Lung (tissue), 16 donors: Measurements from ENCODE around the gene LRRD1. TPM values are rescaled to one million over a fixed set of nuclear protein-coding genes. Genes with fewer than 3 reads are reported as not detected.

ENCODE experiments used
- ATAC-seq: fragments of 200-7000 bp; cut with Tn5 transposase; one replicate; pipeline ENCODE4 v1.9.1; 2020; ENCODE audit warnings: moderate number of reproducible peaks; ENCODE audit not compliant: insufficient read depth, low FRiP score
- DNase-seq, 3 donors: peaks; one replicate each; pipeline ENCODE4 v3.0.0-alpha.2; 2013 to 2017
- H3K27ac ChIP-seq, 2 donors: one replicate each; pipeline ENCODE4 v1.5.1; 2013; ENCODE audit warnings: mild to moderate bottlenecking in 2 of 2, moderate library complexity in 2 of 2, control low read depth in 1 of 2, inconsistent platforms in 1 of 2, low read depth in 1 of 2, low read length in 1 of 2
- H3K27me3 ChIP-seq, 3 donors: one replicate each; pipeline ENCODE4 v1.5.1; 2013; ENCODE audit warnings: low read length in 2 of 3; ENCODE audit not compliant: control insufficient read depth in 3 of 3, insufficient read depth in 3 of 3
- H3K36me3 ChIP-seq, 4 donors: one replicate each; pipeline ENCODE4 v1.5.1; 2013; ENCODE audit warnings: low read length in 4 of 4, mild to moderate bottlenecking in 1 of 4, moderate library complexity in 1 of 4; ENCODE audit not compliant: control insufficient read depth in 4 of 4, insufficient read depth in 4 of 4
- H3K4me1 ChIP-seq, 5 donors: one replicate each; pipeline ENCODE4 v1.5.1; 2013; ENCODE audit warnings: low read length in 5 of 5, mild to moderate bottlenecking in 2 of 5, moderate library complexity in 1 of 5; ENCODE audit not compliant: control insufficient read depth in 5 of 5, insufficient read depth in 5 of 5
- H3K4me3 ChIP-seq: one replicate; pipeline ENCODE4 v1.5.1; 2013; ENCODE audit warnings: mild to moderate bottlenecking, control low read depth, moderate library complexity
- H3K9ac ChIP-seq, 2 donors: one replicate each; pipeline ENCODE4 v1.5.1; 2013; ENCODE audit warnings: low read length in 2 of 2, control low read depth in 1 of 2; ENCODE audit not compliant: insufficient read depth in 1 of 2
- H3K9me3 ChIP-seq, 4 donors: one replicate each; pipeline ENCODE4 v1.5.1; 2013; ENCODE audit warnings: low read length in 3 of 4, mild to moderate bottlenecking in 1 of 4, moderate library complexity in 1 of 4; ENCODE audit not compliant: control insufficient read depth in 4 of 4, insufficient read depth in 3 of 4
- WGBS, 2 donors: extraction: QIAGEN DNeasy Blood & Tissue Kit; methylation state at CpG; one replicate each; pipeline ENCODE4 v1.1.7; 2013; 5-methylcytosine and 5-hydroxymethylcytosine counted together
- long read RNA-seq, 5 donors: transcript quantifications; one replicate each; lab custom pipeline, GENCODE V29; 2026
- polyA plus RNA-seq, 2 donors: library from polyadenylated mRNA; stranded (reverse); fragments of 200-250 nt; gene quantifications; one replicate each; pipeline ENCODE4 v1.2.1, GENCODE V29; 2013
- total RNA-seq, 2 donors: library from RNA; depleted of rRNA in 1 of 2; stranded (reverse); fragments of >200 nt in 1 of 2; gene quantifications; one replicate each; pipeline ENCODE4 v1.2.1, GENCODE V29; 2014 to 2021
- TF ChIP-seq, protein P1 (sequence below): IDR thresholded peaks from 2 replicates; pipeline ENCODE4 v1.5.1; 2012; ENCODE audit warnings: mild to moderate bottlenecking; ENCODE audit errors: control extremely low read depth, extremely low read depth
- donor health status: control.
- donor health status: control.
- donor health status: Bipolar disorder and iron deficiency.
- donor health status: healthy.
- donor health status: DM: yes; HTN: yes; CAD: no.

The LRRD1 gene
- total RNA-seq (under 1 TPM; 0.06 to 0.63 TPM), polyA plus RNA-seq (under 1 TPM in 1 of 2 donors, not detected in 1; 0.06 TPM)
- long read RNA-seq, donor 1 = 0 reads
- long read RNA-seq, donor 2 = 0 reads
- long read RNA-seq, donor 3 = 0 reads
- long read RNA-seq, donor 4 = 0 reads
- long read RNA-seq, donor 5 = 0 reads

DNA sequence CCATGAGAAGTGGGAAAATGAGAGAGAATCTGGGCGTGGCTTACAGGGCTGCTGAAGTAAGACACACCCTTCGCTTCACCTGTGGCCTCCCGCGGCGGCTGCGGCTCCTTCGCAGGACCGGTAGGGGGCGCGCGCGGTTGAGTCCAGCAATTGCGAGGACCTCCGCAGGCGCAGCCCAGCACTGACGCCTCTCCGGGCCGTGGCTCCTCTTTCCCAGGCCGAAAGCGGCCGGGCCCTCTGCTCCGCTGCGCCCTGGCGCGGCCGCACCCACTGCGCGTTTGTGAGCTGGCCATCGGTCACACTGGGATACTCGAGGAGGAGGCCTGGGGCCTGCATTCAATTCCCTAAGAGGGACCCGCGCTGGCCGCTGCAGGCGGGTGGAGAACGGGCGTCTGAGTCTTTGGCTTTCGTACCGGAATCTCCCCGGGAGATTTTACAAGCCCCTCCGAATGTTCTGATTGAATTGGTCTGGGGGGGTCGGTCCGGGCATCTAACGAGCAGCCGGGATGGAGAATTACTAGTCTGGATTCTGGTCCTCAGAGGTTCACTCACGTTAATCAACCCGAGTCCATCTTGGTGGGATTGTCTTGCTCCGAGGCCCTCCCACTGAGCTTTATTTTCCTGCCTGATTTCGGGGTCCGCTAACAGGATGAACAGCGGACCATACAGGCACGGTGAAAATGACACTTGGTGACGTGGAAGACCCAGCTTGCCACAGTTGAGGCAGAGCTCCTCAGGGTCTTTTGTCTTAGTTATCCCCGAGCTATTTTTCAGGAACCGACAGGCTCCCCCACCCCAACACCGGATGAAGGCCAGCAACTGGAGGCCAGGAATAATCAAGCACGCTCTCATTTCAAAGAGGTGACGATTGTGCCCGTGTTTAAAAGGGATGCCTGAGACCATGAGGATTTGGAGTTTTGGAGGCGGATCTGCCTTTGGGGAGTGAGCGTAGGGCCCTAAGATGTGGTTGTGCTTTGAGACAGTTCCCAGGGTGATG, at the start of gene LRRD1:
Gene LRRD1 (minus strand): TSS at position 215 of the 997 bp plus-strand sequence. CDS start 13,940 bp downstream, outside the sequence.
- WGBS, 2 donors = 7 to 8% methylated on average over 58 to 60 of the region's 60 CpGs
- peak within 1 kb of the TSS; percentile 86 to 90 for H3K9ac ChIP-seq
- peaks cover 0 to 2% (median 0%) of the 10 kb centered on the region in 5 donors for H3K4me1 ChIP-seq
- H3K9me3 ChIP-seq = no peaks in the 10 kb centered on the region
- peak within 1 kb of the TSS; percentile 51 for H3K4me3 ChIP-seq
- peak within 1 kb of the TSS; percentile 76 to 85 for H3K27ac ChIP-seq
- H3K36me3 ChIP-seq = no peaks in the 10 kb centered on the region
- TF ChIP-seq, protein P1, sequence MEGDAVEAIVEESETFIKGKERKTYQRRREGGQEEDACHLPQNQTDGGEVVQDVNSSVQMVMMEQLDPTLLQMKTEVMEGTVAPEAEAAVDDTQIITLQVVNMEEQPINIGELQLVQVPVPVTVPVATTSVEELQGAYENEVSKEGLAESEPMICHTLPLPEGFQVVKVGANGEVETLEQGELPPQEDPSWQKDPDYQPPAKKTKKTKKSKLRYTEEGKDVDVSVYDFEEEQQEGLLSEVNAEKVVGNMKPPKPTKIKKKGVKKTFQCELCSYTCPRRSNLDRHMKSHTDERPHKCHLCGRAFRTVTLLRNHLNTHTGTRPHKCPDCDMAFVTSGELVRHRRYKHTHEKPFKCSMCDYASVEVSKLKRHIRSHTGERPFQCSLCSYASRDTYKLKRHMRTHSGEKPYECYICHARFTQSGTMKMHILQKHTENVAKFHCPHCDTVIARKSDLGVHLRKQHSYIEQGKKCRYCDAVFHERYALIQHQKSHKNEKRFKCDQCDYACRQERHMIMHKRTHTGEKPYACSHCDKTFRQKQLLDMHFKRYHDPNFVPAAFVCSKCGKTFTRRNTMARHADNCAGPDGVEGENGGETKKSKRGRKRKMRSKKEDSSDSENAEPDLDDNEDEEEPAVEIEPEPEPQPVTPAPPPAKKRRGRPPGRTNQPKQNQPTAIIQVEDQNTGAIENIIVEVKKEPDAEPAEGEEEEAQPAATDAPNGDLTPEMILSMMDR = peak; percentile 59
- DNase-seq = peak; percentile 88 to 93 (median 90)
- peak; percentile 99 for ATAC-seq
- H3K27me3 ChIP-seq = no peaks in the 10 kb centered on the region

DNA sequence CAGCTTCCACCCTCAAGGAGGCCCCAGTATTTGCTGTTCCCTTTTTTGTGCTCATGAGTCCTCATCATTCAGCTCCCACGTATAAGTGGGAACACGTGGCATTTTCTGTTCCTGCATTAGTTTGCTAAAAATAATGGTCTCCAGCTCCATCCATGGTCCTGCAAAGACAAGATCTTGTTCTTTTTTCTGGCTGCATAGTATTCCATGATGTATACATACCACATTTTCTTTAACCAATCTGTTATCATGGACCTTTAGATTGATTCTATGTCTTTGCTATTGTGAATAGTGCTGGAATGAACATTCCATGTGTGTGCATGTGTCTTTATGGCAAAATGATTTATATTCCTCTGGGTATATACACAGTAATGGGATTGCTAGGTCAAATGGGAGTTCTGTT, 49.8 kb upstream of the LRRD1 start:
- no peaks in the 10 kb centered on the region for H3K27me3 ChIP-seq
- H3K27ac ChIP-seq = no peak overlapping the region
- H3K4me1 ChIP-seq = no peaks in the 10 kb centered on the region
- no peak overlapping the region for H3K9ac ChIP-seq
- 98 to 99% methylated on average over 2 of the region's 2 CpGs for WGBS, 2 donors
- H3K4me3 ChIP-seq = no peak overlapping the region
- TF ChIP-seq, protein P1 = no peak
- peaks cover 6 to 29% (median 20%) of the 10 kb centered on the region in 4 donors for H3K36me3 ChIP-seq
- H3K9me3 ChIP-seq = peaks cover 0 to 3% (median under 1%) of the 10 kb centered on the region in 4 donors
- DNase-seq (no peak), ATAC-seq (no peak)

- Histone ChIP-seq H3K27ac (no peak overlapping the region), H3K27me3 (no peaks in the 10 kb centered on the region), H3K9ac (no peak overlapping the region), H3K4me3 (no peak overlapping the region), H3K9me3 (peaks cover 0 to 3% (median under 1%) of the 10 kb centered on the region in 4 donors), H3K4me1 (no peaks in the 10 kb centered on the region), H3K36me3 (peaks cover 6 to 27% (median 23%) of the 10 kb centered on the region in 4 donors)
- DNase-seq (no peak), ATAC-seq (no peak)
- TF ChIP-seq, protein P1 = no peak
- WGBS, 2 donors = 96 to 98% methylated on average over 2 of the region's 2 CpGs
These were observed 49.2 kb upstream of the LRRD1 start for GRCh38 chr7:92228100-92228499.
